Peyer's patch (tissue), 4 donors: ENCODE results near the gene TNFSF8.

Experiments
- CTCF ChIP-seq, 6 experiments: fragments of 450-650 bp in 4 of 6; fragments of 200-600 bp in 2 of 6; sonication (generic) in 1 of 6; IDR thresholded peaks; one replicate each; pipeline ENCODE4 v1.5.1; 2017 to 2019; ENCODE audit warnings: antibody characterized with exemption in 6 of 6, mild to moderate bottlenecking in 3 of 6, moderate library complexity in 1 of 6
- POLR2A ChIP-seq, 2 donors: fragments of 450-650 bp; IDR thresholded peaks; one replicate each; pipeline ENCODE4 v1.5.1; 2017; ENCODE audit warnings: antibody characterized with exemption in 2 of 2, mild to moderate bottlenecking in 2 of 2, moderate library complexity in 2 of 2

GRCh38 chr9:114895521-114895991, 34.8 kb downstream of the TNFSF8 start:
- TF ChIP-seq CTCF (IDR thresholded peaks at IDR 0.05) (no peak), POLR2A (IDR thresholded peaks at IDR 0.05) (no peak)
